Neural progenitor cell (in vitro differentiated cells): ENCODE measurements around the gene CEP104. TPM values are rescaled to one million over a fixed set of nuclear protein-coding genes. Genes with fewer than 3 reads are reported as not detected.

Experiments
- DNase-seq: peaks from one replicate; pipeline ENCODE4 v3.0.0-alpha.2; 2016; ENCODE audit warnings: low spot score
- H2AFZ ChIP-seq: fragments of 200-600 bp; sonication (generic); replicated peaks from 2 replicates; pipeline ENCODE4 v1.6.1; 2016; ENCODE audit warnings: antibody characterized with exemption
- H3F3A ChIP-seq: fragments of 200-600 bp; sonication (generic); 2 replicates; pipeline ENCODE4 v1.6.1; 2016; ENCODE audit warnings: antibody characterized with exemption, low read depth
- H3K27ac ChIP-seq: fragments of 200-600 bp; sonication (generic); 2 replicates; pipeline ENCODE4 v1.5.1; 2016; ENCODE audit warnings: mild to moderate bottlenecking
- H3K27me3 ChIP-seq: fragments of 200-600 bp; sonication (generic); 2 replicates; pipeline ENCODE4 v1.6.1; 2016; ENCODE audit warnings: mild to moderate bottlenecking, moderate library complexity
- H3K36me3 ChIP-seq: fragments of 200-600 bp; sonication (generic); 2 replicates; pipeline ENCODE4 v1.5.1; 2016
- H3K4me1 ChIP-seq: fragments of 200-600 bp; sonication (generic); 2 replicates; pipeline ENCODE4 v1.6.1; 2016; ENCODE audit warnings: mixed run types
- H3K4me2 ChIP-seq: fragments of 200-600 bp; sonication (generic); 2 replicates; pipeline ENCODE4 v1.6.1; 2016
- H3K4me3 ChIP-seq: fragments of 200-600 bp; sonication (generic); 2 replicates; pipeline ENCODE4 v1.5.1; 2016
- H3K79me2 ChIP-seq: fragments of 200-600 bp; sonication (generic); 2 replicates; pipeline ENCODE4 v1.6.1; 2016; ENCODE audit warnings: low read depth
- H3K9ac ChIP-seq: fragments of 200-600 bp; sonication (generic); 2 replicates; pipeline ENCODE4 v1.6.1; 2016
- H3K9me3 ChIP-seq: fragments of 200-600 bp; sonication (generic); 2 replicates; pipeline ENCODE4 v1.5.1; 2016; ENCODE audit warnings: low read depth
- H4K20me1 ChIP-seq: fragments of 200-600 bp; sonication (generic); 2 replicates; pipeline ENCODE4 v1.6.1; 2016; ENCODE audit warnings: low read depth
- H3K27ac Mint-ChIP-seq: 3 replicates; pipeline ENCODE4 v1.8.0; 2021; ENCODE audit warnings: mixed read lengths
- H3K27me3 Mint-ChIP-seq: 2 replicates; pipeline ENCODE4 v1.8.0; 2022; ENCODE audit warnings: low read depth, mild to moderate bottlenecking, inconsistent platforms, moderate library complexity, mixed read lengths; ENCODE audit not compliant: insufficient read depth
- H3K36me3 Mint-ChIP-seq: 3 replicates; pipeline ENCODE4 v1.8.0; 2021; ENCODE audit warnings: mixed read lengths
- H3K4me1 Mint-ChIP-seq: 3 replicates; pipeline ENCODE4 v1.8.0; 2021; ENCODE audit warnings: mixed read lengths
- H3K4me3 Mint-ChIP-seq: 3 replicates; pipeline ENCODE4 v1.8.0; 2021; ENCODE audit warnings: mild to moderate bottlenecking, moderate library complexity, mixed read lengths
- H3K9me3 Mint-ChIP-seq: 3 replicates; pipeline ENCODE4 v1.8.0; 2020; ENCODE audit warnings: mixed read lengths
- CTCF ChIP-seq: fragments of 200-600 bp; sonication (generic); IDR thresholded peaks from 2 replicates; pipeline ENCODE4 v1.5.1; 2017; ENCODE audit warnings: antibody characterized with exemption, mild to moderate bottlenecking
- EZH2 ChIP-seq: fragments of 200-600 bp; sonication (generic); IDR thresholded peaks from 2 replicates; pipeline ENCODE4 v1.6.1; 2017; ENCODE audit warnings: antibody characterized with exemption, mild to moderate bottlenecking, moderate library complexity
- EZH2phosphoT487 ChIP-seq: fragments of 200-600 bp; sonication (generic); IDR thresholded peaks from 2 replicates; pipeline ENCODE4 v1.6.1; 2017; ENCODE audit warnings: antibody characterized with exemption
- total RNA-seq: library from RNA; depleted of rRNA; stranded (reverse); fragments of >200 nt; gene quantifications from 2 replicates; pipeline ENCODE4 v1.2.3, GENCODE V29; 2015; ENCODE audit warnings: low replicate concordance

CEP104 gene
- total RNA-seq, 1 donor from 2014 or later, result 12.9 TPM

- Histone ChIP-seq H3F3A (peaks cover 12% of the 10 kb centered on the region), H3K36me3 (peaks cover 4% of the 10 kb centered on the region), H3K9ac (no peak overlapping the region), H3K4me3 (no peak overlapping the region), H2AFZ (peak overlapping the region; percentile 35), H4K20me1 (no peaks in the 10 kb centered on the region), H3K4me1 (peaks cover 20% of the 10 kb centered on the region), H3K79me2 (peaks cover 15% of the 10 kb centered on the region), H3K4me2 (peak overlapping the region; percentile 18), H3K9me3 (no peaks in the 10 kb centered on the region), H3K27me3 (no peaks in the 10 kb centered on the region), H3K27ac (no peak overlapping the region)
- H3K4me1 Mint-ChIP-seq, result peaks cover 46% of the 10 kb centered on the region
- H3K4me3 Mint-ChIP-seq, result peak overlapping the region; percentile 2
- H3K9me3 Mint-ChIP-seq, result peaks cover 5% of the 10 kb centered on the region
- peaks cover 18% of the 10 kb centered on the region for H3K27me3 Mint-ChIP-seq
- DNase-seq, result no peak
- H3K27ac Mint-ChIP-seq, result peak overlapping the region; percentile 33
- no peak for TF ChIP-seq CTCF
- TF ChIP-seq EZH2phosphoT487, result no peak
- H3K36me3 Mint-ChIP-seq, result peaks cover 7% of the 10 kb centered on the region
Observed at GRCh38 chr1:3903141-3904005, 46.4 kb upstream of the CEP104 start.

GRCh38 chr1:3902571-3903091 lies 45.6 kb upstream of the CEP104 start:
- H3K9me3 Mint-ChIP-seq, result peaks cover 12% of the 10 kb centered on the region
- H3K27ac Mint-ChIP-seq, result peak overlapping the region; percentile 29
- no peak overlapping the region for H3K4me2 ChIP-seq
- no peaks in the 10 kb centered on the region for H4K20me1 ChIP-seq
- H3K4me1 Mint-ChIP-seq, result peaks cover 40% of the 10 kb centered on the region
- peaks cover 4% of the 10 kb centered on the region for H3K36me3 ChIP-seq
- peaks cover 16% of the 10 kb centered on the region for H3K27me3 Mint-ChIP-seq
- H3K79me2 ChIP-seq, result peaks cover 23% of the 10 kb centered on the region
- H3F3A ChIP-seq, result peaks cover 12% of the 10 kb centered on the region
- no peak overlapping the region for H2AFZ ChIP-seq
- peaks cover 12% of the 10 kb centered on the region for H3K36me3 Mint-ChIP-seq
- no peak overlapping the region for H3K4me3 ChIP-seq
- H3K9ac ChIP-seq, result no peak overlapping the region
- no peak overlapping the region for H3K27ac ChIP-seq
- no peak for DNase-seq
- TF ChIP-seq CTCF (no peak), EZH2phosphoT487 (no peak), EZH2 (no peak)
- peak overlapping the region; percentile 60 for H3K4me3 Mint-ChIP-seq
- peaks cover 5% of the 10 kb centered on the region for H3K9me3 ChIP-seq
- H3K27me3 ChIP-seq, result no peaks in the 10 kb centered on the region
- peaks cover 20% of the 10 kb centered on the region for H3K4me1 ChIP-seq

- H3K36me3 ChIP-seq, result peaks cover 4% of the 10 kb centered on the region
- peaks cover 12% of the 10 kb centered on the region for H3F3A ChIP-seq
- no peak overlapping the region for H3K9ac ChIP-seq
- Mint-ChIP-seq H3K4me1 (peaks cover 36% of the 10 kb centered on the region), H3K36me3 (peaks cover 15% of the 10 kb centered on the region), H3K27me3 (peaks cover 15% of the 10 kb centered on the region), H3K4me3 (peak overlapping the region; percentile 60), H3K27ac (no peak overlapping the region), H3K9me3 (peaks cover 15% of the 10 kb centered on the region)
- DNase-seq, result no peak
- no peak overlapping the region for H3K4me3 ChIP-seq
- H3K4me1 ChIP-seq, result peaks cover 20% of the 10 kb centered on the region
- peaks cover 28% of the 10 kb centered on the region for H3K79me2 ChIP-seq
- H3K9me3 ChIP-seq, result peaks cover 5% of the 10 kb centered on the region
- H2AFZ ChIP-seq, result no peak overlapping the region
- TF ChIP-seq CTCF (no peak), EZH2phosphoT487 (no peak), EZH2 (no peak)
- H4K20me1 ChIP-seq, result no peaks in the 10 kb centered on the region
- H3K4me2 ChIP-seq, result no peak overlapping the region
- no peak overlapping the region for H3K27ac ChIP-seq
- no peaks in the 10 kb centered on the region for H3K27me3 ChIP-seq
Observed at GRCh38 chr1:3902111-3902511, 45.1 kb upstream of the CEP104 start.
